NOMO-1 treated with DMSO at 0.1 percent for 48 hours (cell line): ENCODE measurements around the gene ZNF839.
"Not testable (repeated sequence)": the region's sequence is repeated elsewhere in the genome, so short reads cannot be mapped to it uniquely, and the experiment has no call there.

Experiments used
- DNase-seq: peaks from one replicate; lab custom pipeline; 2025; ENCODE audit not compliant: unreplicated experiment; lab: John Stamatoyannopoulos, UW

The ZNF839 gene

GRCh38 chr14:102314242-102315011 lies 5.1 kb upstream of the ZNF839 start:
- peak; percentile 82 for DNase-seq

GRCh38 chr14:102315121-102315520 lies 4.4 kb upstream of the ZNF839 start:
- no peak for DNase-seq

DNA sequence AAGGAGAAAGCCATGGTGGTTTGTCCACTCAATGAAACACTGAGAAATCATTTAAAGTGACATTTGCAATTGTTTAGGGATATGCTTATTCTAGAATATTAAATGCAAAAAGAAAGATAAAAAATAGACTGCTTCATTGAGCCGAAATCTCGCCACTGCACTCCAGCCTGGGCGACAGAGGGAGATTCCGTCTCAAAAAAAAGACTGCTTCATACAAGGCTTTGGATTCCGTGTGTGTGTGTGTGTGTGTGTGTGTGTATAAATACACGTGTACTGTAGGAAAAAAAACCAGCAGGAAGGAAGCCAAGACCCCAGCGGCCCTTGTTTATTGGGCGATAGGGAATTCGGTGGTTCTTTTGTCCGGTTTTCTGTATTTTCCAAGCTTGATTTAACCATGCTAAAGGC lies 3.2 kb upstream of the ZNF839 start:
- no peak for DNase-seq

DNA sequence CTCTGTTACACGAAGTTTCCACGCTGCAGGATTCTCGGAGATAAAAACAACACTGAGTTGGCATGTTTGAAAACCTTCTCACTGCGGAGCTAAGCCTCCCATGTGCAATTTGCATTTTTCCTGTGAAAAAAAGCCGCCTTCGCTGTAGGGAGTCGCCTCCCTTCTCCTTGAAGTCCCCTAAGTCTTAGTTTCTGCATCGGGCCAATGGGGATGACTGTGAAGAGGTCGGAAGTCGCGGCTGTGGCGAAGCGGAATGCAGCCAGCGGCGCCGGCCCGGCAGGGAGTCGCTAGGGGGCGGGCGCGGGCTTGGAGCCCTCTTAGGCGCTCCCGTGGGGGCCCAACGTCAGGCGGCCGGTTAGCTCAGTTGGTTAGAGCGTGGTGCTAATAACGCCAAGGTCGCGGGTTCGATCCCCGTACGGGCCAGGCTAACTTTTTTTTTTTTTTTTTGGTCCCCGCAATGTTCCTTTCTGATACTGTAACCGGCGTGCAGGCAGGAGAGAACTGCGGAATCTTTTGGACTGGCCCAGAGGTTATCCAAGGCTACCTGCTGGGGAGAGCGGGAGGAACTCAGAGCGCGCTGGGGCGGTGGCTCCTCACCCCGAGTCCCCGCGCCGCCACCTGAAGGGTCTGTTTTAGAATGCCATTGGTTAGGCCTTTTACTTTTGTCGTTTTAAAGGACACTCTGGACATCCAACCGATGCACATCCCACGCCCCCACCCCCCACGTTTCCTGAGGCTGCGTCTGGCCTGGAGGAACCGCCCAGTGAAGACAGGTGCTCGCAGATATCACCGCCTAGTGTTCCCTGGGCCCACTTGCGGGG lies 2.6 kb upstream of the ZNF839 start:
- peak; percentile 86 for DNase-seq

GRCh38 chr14:102317564-102318248 lies 1.8 kb upstream of the ZNF839 start:
- DNase-seq: peak; percentile 85

DNA sequence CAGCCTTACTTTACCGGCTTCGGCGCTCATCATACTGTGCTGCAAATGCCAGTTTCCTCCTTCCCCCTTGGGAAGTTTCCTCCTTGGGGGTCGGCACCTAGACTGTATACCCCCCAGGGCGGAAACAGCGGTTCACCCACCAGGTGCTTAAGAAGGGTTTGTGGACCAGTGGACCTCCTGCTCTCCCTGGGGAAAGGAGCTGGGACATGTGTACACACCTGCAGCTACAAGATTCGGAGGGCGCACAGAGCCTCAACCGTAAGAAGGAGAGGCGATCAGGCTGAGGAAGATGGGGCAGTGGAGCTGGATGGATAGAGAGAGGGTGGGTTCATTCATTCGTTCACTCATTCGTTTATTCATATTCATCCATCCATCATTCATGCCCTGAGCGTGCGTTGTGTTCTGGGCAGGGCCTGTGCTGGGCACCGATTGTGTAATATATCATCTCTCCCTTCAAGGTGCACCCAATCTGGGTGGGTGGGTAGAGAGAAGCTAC lies 717 bp upstream of the ZNF839 start:
- no peak for DNase-seq

DNA sequence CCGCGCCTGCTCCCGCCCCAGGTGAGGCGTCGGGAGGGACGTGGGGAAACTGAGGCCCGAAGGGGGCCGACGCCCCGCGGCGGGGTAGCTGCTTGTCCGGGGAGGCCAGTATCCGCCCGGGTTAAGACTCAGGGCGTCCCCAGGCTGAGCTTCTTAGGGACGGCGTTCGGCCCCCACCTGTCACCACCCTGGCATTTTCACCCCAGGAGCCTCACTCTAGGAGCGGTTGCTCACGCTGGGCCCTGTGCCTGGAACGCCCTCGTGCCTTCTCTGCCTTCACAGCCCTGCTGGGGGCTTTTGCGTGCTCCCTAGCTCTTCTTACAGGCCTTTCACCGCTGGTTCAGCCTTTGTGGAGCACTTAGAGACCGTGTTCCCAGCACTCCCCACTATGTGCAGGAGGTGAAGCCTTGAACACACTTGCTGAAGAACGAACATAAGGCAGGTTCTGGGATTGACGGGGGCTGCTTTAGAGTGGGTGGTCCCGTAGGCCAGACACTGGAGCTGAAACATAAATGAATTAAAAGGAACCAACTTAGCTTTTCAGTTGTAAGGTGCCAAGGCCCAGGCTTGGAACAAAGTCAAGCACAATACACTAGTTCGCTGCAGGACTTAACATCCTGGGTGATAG lies 601 bp downstream of the ZNF839 start:
- peak; percentile 7 for DNase-seq

DNA sequence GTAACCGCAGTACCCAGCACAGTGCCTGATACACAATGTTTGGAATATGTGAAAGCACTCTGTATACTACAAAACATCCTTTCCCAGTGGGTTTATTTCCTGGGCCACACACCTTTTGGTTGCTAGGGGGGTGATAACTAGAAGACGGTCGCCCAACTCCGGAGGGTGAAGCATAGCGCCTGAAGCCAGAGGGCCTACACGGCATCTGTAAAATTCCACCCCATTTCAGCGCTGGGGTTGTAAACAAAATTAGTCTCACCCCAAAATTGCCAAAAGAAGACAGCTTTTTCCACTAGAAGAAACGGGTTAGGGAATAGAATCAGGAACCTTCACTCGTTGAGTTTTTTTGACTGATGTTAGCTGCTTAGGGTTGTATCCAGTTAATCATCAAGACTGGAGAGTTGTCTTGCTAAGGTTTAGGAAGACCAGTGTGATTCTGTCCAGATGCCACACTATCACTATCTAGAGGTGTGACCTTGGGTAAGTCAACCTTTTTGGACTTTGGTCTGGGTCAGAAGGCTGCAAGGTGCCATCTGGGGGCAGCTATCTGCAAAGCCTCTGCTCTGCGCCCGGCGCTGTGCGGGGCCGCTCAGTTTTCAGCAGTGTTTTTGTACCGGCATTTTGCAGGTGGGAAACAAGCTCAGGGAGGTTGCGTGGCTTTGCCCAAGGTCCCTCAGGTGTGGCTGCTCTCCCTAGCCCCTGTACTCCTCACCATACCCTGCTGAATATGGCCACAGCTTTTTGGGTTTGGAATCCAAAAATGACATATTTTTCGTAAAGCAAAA lies 1.3 kb downstream of the ZNF839 start:
- DNase-seq: no peak

DNA sequence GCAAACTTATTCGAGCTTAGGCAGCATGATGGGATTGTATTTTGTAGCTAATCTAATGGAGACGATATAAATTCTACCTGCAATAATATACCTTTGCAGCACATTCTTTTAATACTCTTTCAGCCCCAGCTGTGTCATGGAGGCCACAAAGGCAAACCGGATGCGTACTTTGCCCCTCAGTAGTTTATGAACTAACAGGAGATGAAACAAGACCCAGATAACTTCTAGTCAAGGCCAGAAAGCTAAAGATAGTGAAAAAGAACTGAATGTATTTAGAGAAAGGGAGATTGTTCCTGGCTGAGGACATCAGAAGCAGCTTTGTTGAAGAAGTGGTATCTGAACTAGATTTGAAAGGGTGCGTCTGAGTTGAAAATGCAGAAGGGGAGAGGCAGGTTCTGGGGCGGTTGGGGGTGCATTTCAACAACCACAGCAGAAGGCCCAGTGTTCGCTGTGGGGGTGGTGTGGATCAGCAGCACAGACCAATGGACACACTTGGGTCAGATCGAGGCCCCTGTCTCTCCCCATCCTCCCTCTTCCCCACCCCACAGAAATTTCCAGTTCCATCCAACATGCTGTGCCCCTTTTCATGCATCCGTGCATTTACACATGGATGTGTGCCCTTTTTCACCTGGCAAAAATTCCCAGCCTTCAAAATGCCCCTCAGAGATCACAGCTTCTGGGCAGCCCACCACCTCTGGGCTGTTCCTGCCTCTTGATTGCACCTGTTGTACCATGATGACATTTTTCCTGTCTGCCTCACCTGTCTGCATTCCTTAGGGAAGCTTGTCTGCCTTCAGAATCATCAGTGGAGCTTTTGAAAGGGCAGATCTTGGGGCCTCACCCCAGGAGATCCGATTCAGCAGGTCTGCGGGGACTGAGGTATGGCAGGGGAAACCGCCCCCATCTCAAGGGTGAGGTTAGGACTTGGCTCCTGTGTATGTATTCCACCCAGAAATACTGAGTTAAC lies 2.2 kb downstream of the ZNF839 start:
- DNase-seq: no peak

- DNase-seq: peak; percentile 22
These were observed 3.6 kb downstream of the ZNF839 start for GRCh38 chr14:102323102-102323501.

DNA sequence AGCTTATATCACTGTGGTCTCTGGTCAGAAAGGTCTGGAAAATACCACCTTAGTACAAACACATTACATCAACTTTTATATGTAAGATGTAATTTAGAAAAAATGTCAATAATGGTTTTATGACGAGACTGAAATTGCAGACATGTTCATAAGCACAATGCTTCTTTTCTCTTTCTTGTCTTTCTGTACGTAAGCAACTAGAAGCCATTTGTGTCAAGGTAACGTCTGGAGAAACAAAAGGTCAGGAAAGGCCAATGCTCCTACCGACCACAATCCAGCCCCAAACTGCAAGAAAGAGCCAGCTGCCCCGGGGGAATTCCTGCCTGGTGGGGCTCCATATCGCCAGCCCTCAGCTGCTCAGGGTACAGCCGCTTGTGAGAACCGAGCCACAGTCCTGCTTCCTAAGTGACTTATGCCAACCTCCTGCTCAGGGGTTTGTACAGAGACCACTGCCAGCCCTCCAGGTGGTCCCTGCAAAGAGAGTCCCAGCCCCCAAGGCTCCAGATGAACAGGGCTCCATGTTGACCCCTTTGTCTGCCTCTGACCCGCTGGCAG lies 6.3 kb downstream of the ZNF839 start:
- DNase-seq: no peak

GRCh38 chr14:102326583-102326982 lies 7.0 kb downstream of the ZNF839 start:
- DNase-seq: no peak

DNA sequence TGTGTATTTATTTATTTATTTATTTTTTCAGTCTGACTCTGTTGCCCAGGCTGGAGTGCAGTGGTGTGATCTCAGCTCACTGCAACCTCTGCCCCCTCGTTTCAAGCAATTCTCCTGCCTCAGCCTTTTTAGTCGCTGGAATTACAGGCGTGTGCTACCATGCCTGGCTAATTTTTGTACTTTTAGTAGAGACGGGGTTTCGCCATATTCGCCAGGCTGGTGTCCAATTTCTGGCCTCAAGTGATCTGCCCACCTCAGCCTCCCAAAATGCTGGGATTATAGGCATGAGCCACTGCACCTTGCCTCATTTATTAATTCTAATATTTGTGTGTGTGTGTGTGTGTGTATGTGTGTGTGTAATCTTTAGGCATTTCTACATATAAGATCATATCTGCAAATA lies 9.8 kb downstream of the ZNF839 start:
- DNase-seq: not testable (repeated sequence)

GRCh38 chr14:102330806-102331205 lies 11.3 kb downstream of the ZNF839 start:
- no peak for DNase-seq

- DNase-seq: no peak
These were observed 13.8 kb downstream of the ZNF839 start for GRCh38 chr14:102333390-102333789.

GRCh38 chr14:102333795-102334705 lies 14.5 kb downstream of the ZNF839 start:
- DNase-seq: no peak

GRCh38 chr14:102335163-102335562 lies 15.6 kb downstream of the ZNF839 start:
- no peak for DNase-seq

DNA sequence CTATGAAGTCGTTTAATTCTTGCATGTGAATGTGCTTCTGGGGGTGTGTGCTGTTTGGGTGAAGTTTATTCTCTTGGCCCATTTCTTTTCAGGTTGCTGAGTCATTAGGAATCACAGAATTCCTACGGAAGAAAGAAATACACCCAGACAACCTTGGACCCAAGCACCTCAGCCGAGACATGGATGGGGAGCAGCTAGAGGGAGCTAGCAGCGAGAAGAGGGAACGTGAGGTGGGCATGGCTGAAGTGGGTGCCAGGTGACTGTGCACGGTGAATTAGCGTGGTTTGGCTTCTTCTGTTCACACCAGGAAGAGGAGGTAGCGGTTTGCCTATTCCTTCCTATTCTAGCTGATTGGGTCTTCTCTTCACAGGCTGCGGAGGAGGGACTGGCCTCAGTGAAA lies 19.2 kb downstream of the ZNF839 start:
- no peak for DNase-seq
